ENCODE measurements around the gene GOLGA6L10. TPM values are rescaled to one million over a fixed set of nuclear protein-coding genes. Genes with fewer than 3 reads are reported as not detected.

GOLGA6L10 gene
- total RNA-seq, 4 donors from 2014 or later: 1.9 to 2.7 (median 2.2) TPM

DNA sequence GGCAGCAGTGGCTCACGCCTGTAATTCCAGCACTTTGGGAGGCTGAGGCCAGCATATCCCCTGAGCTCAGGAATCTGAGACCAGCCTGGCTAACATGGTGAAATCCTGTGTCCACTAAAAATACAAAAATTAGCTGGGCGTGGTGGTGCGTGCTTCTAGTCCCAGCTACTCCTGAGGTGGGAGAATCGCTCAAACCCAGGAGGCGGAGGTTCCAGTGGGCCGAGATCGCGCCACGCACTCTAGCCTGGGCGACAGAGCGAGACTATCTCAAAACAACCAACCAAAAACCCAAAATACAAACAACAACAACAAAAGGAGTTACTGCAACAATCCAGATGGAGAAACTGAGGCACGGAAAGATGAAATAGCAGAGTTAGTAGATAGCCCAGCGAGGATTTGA lies 51.2 kb downstream of the GOLGA6L10 start:
- no peak overlapping the region for H3K4me3 ChIP-seq (replicated peaks in 1 of 3)
- H3K9me3 ChIP-seq: no peaks in the 10 kb centered on the region
- DNase-seq: no peak
- intact Hi-C loops (cut with DNase I): no loop called here
- no peaks in the 10 kb centered on the region for H3K27me3 ChIP-seq
- WGBS, 2 donors: 93 to 94% methylated on average over 13 of the region's 13 CpGs
- H3K27ac ChIP-seq: no peak overlapping the region
- TF ChIP-seq CTCF (IDR thresholded peaks at IDR 0.05) (no peak), POLR2A (IDR thresholded peaks at IDR 0.05) (no peak)
- H3K36me3 ChIP-seq: no peaks in the 10 kb centered on the region
- H3K4me1 ChIP-seq: no peaks in the 10 kb centered on the region

- Histone ChIP-seq H3K36me3 (no peaks in the 10 kb centered on the region), H3K4me3 (replicated peaks in 1 of 3) (no peak overlapping the region), H3K27ac (no peak overlapping the region), H3K4me1 (no peaks in the 10 kb centered on the region), H3K9me3 (no peaks in the 10 kb centered on the region), H3K27me3 (no peaks in the 10 kb centered on the region)
- no peak for DNase-seq
- no peak for TF ChIP-seq POLR2A (IDR thresholded peaks at IDR 0.05)
- no peak for TF ChIP-seq CTCF (IDR thresholded peaks at IDR 0.05)
- 89 to 94% methylated on average over 5 of the region's 5 CpGs for WGBS, 2 donors
- intact Hi-C loops (cut with DNase I): no loop called here
Measured at GRCh38 chr15:82297546-82297945, 51.7 kb downstream of the GOLGA6L10 start.

- H3K9me3 ChIP-seq: no peaks in the 10 kb centered on the region
- no peaks in the 10 kb centered on the region for H3K36me3 ChIP-seq
- H3K27ac ChIP-seq: no peak overlapping the region
- H3K4me1 ChIP-seq: no peaks in the 10 kb centered on the region
- no peak for DNase-seq
- WGBS, 2 donors: 50 to 55% methylated on average over 10 of the region's 11 CpGs
- no peak for TF ChIP-seq POLR2A (IDR thresholded peaks at IDR 0.05)
- no peak for TF ChIP-seq CTCF (IDR thresholded peaks at IDR 0.05)
- intact Hi-C loops (cut with DNase I): no loop called here
- no peak overlapping the region for H3K4me3 ChIP-seq (replicated peaks in 1 of 3)
- H3K27me3 ChIP-seq: no peaks in the 10 kb centered on the region
Measured at GRCh38 chr15:82294061-82294690, 55.1 kb downstream of the GOLGA6L10 start.

- WGBS, 2 donors: 89 to 90% methylated on average over 5 of the region's 5 CpGs
- Histone ChIP-seq H3K9me3 (no peaks in the 10 kb centered on the region), H3K27ac (no peak overlapping the region), H3K4me3 (replicated peaks in 1 of 3) (no peak overlapping the region), H3K36me3 (no peaks in the 10 kb centered on the region), H3K4me1 (no peaks in the 10 kb centered on the region), H3K27me3 (no peaks in the 10 kb centered on the region)
- intact Hi-C loops (cut with DNase I): no loop called here
- no peak for DNase-seq
- no peak for TF ChIP-seq CTCF (IDR thresholded peaks at IDR 0.05)
Measured at GRCh38 chr15:82292271-82292670, 57.0 kb downstream of the GOLGA6L10 start.

Other genes starting within 250 kb of the GOLGA6L10 start
- gene EFL1, start 86.7 kb downstream of the GOLGA6L10 start, total RNA-seq: 10 to 100 TPM; 10.3 to 29.8 (median 17.5) TPM
- 1 to 10 TPM in 2 of 4 donors, under 1 TPM in 1, not detected in 1; 0.81 to 2.4 (median 1.4) TPM for gene SAXO2, start 86.7 kb downstream of the GOLGA6L10 start, total RNA-seq
- gene GOLGA6L9, start 80.3 kb upstream of the GOLGA6L10 start, total RNA-seq: 1 to 10 TPM; 3.3 to 5.2 (median 3.7) TPM
- 1,000 to 10,000 TPM; 1,180 to 3,226 (median 2,104) TPM for gene RPS17, start 191.0 kb upstream of the GOLGA6L10 start, total RNA-seq

Data from thyroid gland (tissue), 4 donors.